Stomach (tissue), 4 donors: ENCODE data around the gene PODXL2.

ENCODE experiments used
- EP300 ChIP-seq: sonication (generic); formaldehyde crosslinking; IDR thresholded peaks from one replicate; pipeline ENCODE4 v1.6.1; 2017; ENCODE audit warnings: antibody characterized with exemption
- POLR2A ChIP-seq, 4 donors: fragments of 450-650 bp; IDR thresholded peaks; one replicate each; pipeline ENCODE4 v1.6.1; 2016; ENCODE audit warnings: antibody characterized with exemption in 4 of 4, control low read depth in 2 of 4, mild to moderate bottlenecking in 1 of 4, moderate library complexity in 1 of 4
- POLR2AphosphoS5 ChIP-seq, 3 donors: sonication (generic); formaldehyde crosslinking; IDR thresholded peaks; one replicate each; pipeline ENCODE4 v1.6.1; 2016; ENCODE audit warnings: antibody characterized with exemption in 3 of 3
- TF ChIP-seq, protein P1 (sequence below), 7 experiments: fragments of 450-650 bp in 4 of 7; fragments of 200-600 bp in 3 of 7; sonication (generic) in 3 of 7; IDR thresholded peaks; one replicate each; pipeline ENCODE4 v1.5.1; 2016 to 2019; ENCODE audit warnings: antibody characterized with exemption in 7 of 7, control low read depth in 2 of 7, mild to moderate bottlenecking in 1 of 7

DNA sequence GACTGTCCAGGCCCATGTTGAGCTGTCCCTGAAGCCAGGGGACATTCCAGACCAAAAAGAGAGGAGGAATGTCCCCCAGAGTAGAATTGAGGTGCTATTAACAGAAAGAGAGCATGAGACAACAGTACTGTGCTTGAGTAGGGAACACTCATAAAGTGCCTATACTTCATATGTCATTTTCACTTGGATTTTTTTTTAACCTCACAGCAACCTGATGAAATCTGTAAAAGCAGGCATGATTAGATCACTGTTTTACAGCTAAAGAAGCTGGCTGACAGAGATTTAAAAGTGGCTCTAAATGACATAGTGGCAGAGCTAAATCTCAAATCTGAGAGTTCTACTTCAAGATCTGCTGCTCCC is 18.8 kb downstream of the PODXL2 start:
- no peak for TF ChIP-seq POLR2A (IDR thresholded peaks at IDR 0.05)
- TF ChIP-seq, protein P1, sequence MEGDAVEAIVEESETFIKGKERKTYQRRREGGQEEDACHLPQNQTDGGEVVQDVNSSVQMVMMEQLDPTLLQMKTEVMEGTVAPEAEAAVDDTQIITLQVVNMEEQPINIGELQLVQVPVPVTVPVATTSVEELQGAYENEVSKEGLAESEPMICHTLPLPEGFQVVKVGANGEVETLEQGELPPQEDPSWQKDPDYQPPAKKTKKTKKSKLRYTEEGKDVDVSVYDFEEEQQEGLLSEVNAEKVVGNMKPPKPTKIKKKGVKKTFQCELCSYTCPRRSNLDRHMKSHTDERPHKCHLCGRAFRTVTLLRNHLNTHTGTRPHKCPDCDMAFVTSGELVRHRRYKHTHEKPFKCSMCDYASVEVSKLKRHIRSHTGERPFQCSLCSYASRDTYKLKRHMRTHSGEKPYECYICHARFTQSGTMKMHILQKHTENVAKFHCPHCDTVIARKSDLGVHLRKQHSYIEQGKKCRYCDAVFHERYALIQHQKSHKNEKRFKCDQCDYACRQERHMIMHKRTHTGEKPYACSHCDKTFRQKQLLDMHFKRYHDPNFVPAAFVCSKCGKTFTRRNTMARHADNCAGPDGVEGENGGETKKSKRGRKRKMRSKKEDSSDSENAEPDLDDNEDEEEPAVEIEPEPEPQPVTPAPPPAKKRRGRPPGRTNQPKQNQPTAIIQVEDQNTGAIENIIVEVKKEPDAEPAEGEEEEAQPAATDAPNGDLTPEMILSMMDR (IDR thresholded peaks at IDR 0.05): no peak
- no peak for TF ChIP-seq POLR2AphosphoS5 (IDR thresholded peaks at IDR 0.05)
- TF ChIP-seq EP300: no peak
